SK-N-SH treated with all-trans-retinoic acid at 6 μM for 48 hours (cell line): ENCODE data around the gene BNC2.

Experiments
- RARB ChIP-seq: fragments of 250-450 bp; sonication (Bioruptor Pico); IDR thresholded peaks from 2 replicates; pipeline ENCODE4 v1.8.0; 2021; ENCODE audit warnings: mild to moderate bottlenecking, moderate library complexity
- ZFP30 ChIP-seq: fragments of 450-650 bp; formaldehyde crosslinking; IDR thresholded peaks from 2 replicates; pipeline ENCODE4 v1.5.0; 2022; ENCODE audit warnings: mild to moderate bottlenecking, moderate library complexity
- TF ChIP-seq, protein P1 (sequence below): fragments of 250-450 bp; sonication (Bioruptor Pico); IDR thresholded peaks from 2 replicates; pipeline ENCODE4 v1.8.0; 2020; ENCODE audit warnings: mild to moderate bottlenecking, moderate library complexity, borderline replicate concordance

GRCh38 chr9:16640649-16641048, 229.8 kb downstream of the BNC2 start:
- TF ChIP-seq ZFP30 (CRISPR knock-in tag), result no peak
- TF ChIP-seq RARB (CRISPR knock-in tag), result no peak
- TF ChIP-seq, protein P1, sequence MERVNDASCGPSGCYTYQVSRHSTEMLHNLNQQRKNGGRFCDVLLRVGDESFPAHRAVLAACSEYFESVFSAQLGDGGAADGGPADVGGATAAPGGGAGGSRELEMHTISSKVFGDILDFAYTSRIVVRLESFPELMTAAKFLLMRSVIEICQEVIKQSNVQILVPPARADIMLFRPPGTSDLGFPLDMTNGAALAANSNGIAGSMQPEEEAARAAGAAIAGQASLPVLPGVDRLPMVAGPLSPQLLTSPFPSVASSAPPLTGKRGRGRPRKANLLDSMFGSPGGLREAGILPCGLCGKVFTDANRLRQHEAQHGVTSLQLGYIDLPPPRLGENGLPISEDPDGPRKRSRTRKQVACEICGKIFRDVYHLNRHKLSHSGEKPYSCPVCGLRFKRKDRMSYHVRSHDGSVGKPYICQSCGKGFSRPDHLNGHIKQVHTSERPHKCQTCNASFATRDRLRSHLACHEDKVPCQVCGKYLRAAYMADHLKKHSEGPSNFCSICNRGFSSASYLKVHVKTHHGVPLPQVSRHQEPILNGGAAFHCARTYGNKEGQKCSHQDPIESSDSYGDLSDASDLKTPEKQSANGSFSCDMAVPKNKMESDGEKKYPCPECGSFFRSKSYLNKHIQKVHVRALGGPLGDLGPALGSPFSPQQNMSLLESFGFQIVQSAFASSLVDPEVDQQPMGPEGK, result no peak
